Esophagus squamous epithelium (tissue), 5 donors: ENCODE results near the gene CLSTN1. TPM values are rescaled to one million over a fixed set of nuclear protein-coding genes. Genes with fewer than 3 reads are reported as not detected.

Experiments
- DNase-seq: peaks from one replicate; lab custom pipeline; 2025; lab: John Stamatoyannopoulos, UW
- H3K27ac ChIP-seq, 4 donors: fragments of 200-600 bp; sonication (generic); one replicate each; pipeline ENCODE4 v1.5.1; 2016 to 2019; ENCODE audit warnings: mild to moderate bottlenecking in 1 of 4
- H3K27me3 ChIP-seq, 4 donors: fragments of 200-600 bp; sonication (generic); 1 replicate in 3 of 4; 2 replicates in 1 of 4; pipeline versions ENCODE4 v1.5.1 to v1.6.0; 2017 to 2021; ENCODE audit warnings: antibody characterized with exemption in 1 of 4
- H3K36me3 ChIP-seq, 3 donors: fragments of 200-600 bp; sonication (generic); one replicate each; pipeline ENCODE4 v1.5.1; 2016 to 2019
- H3K4me1 ChIP-seq, 3 donors: fragments of 200-600 bp; sonication (generic); one replicate each; pipeline ENCODE4 v1.5.1; 2017 to 2019
- H3K4me3 ChIP-seq, 4 donors: fragments of 200-600 bp; sonication (generic); 1 replicate in 3 of 4; 2 replicates in 1 of 4; pipeline ENCODE4 v1.5.1; 2016 to 2019; ENCODE audit warnings: mild to moderate bottlenecking in 2 of 4, moderate library complexity in 1 of 4
- H3K9me3 ChIP-seq, 3 donors: fragments of 200-600 bp; sonication (generic); one replicate each; pipeline ENCODE4 v1.5.1; 2016 to 2019
- POLR2A ChIP-seq, 4 donors: fragments of 450-650 bp; IDR thresholded peaks; one replicate each; pipeline ENCODE4 v1.6.1; 2017; ENCODE audit warnings: antibody characterized with exemption in 4 of 4, mild to moderate bottlenecking in 4 of 4, moderate library complexity in 3 of 4
- WGBS, 2 donors: methylation state at CpG; one replicate each; pipeline ENCODE4 v1.1.5; 2018; 5-methylcytosine and 5-hydroxymethylcytosine counted together
- intact Hi-C: fragments of 100-400 bp; cut with DNase I; formaldehyde crosslinking; loops from one replicate; pipeline ENCODE4 v1.15.0; 2022
- total RNA-seq, 4 donors: library from RNA; depleted of rRNA; stranded (reverse); fragments of >200 nt; gene quantifications; one replicate each; pipeline ENCODE4 v1.1.0, GENCODE V29; 2016
- TF ChIP-seq, protein P1 (sequence below), 6 experiments: fragments of 450-650 bp in 4 of 6; fragments of 200-600 bp in 2 of 6; sonication (generic) in 2 of 6; IDR thresholded peaks; one replicate each; pipeline ENCODE4 v1.5.1; 2016 to 2019; ENCODE audit warnings: antibody characterized with exemption in 6 of 6, mild to moderate bottlenecking in 4 of 6, moderate library complexity in 4 of 6
- donor health status: DM: yes; HTN: yes; CAD: no.

Gene CLSTN1
- total RNA-seq, 4 donors from 2014 or later = 57.3 to 68.4 (median 65.3) TPM

DNA sequence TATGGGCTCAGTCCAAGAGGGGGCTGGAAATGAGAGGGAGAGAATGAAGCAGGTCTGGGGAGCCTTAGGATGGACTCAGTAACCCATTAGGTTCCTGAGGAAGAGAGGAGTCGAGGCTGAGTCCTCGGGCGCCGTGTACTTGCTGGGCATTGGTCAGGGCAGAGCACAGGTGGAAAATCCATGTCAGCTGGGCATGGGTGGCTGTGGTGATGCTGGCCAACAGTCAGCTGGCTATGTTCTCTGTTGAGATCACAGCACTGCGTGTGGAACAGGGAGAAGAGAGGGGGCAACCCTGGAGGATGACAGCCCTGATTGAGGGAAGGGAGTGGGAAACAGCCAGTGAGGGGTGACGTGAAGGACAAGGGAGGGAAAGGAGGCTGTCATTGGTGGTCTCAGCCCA, 43.1 kb upstream of the CLSTN1 start:
- Histone ChIP-seq H3K27me3 (no peaks in the 10 kb centered on the region), H3K4me1 (peaks cover 4 to 71% (median 21%) of the 10 kb centered on the region in 3 donors), H3K27ac (peak overlapping the region in 1 of 4 donors; percentile 0), H3K9me3 (no peaks in the 10 kb centered on the region), H3K36me3 (peaks cover 0 to 100% (median 16%) of the 10 kb centered on the region in 3 donors), H3K4me3 (no peak overlapping the region)
- intact Hi-C loops = loop anchor here (5.0 kb wide), 1 partner anchor 80 kb away; no protein-coding TSS in a partner anchor
- no peak for DNase-seq
- no peak for TF ChIP-seq POLR2A (IDR thresholded peaks at IDR 0.05)
- TF ChIP-seq, protein P1, sequence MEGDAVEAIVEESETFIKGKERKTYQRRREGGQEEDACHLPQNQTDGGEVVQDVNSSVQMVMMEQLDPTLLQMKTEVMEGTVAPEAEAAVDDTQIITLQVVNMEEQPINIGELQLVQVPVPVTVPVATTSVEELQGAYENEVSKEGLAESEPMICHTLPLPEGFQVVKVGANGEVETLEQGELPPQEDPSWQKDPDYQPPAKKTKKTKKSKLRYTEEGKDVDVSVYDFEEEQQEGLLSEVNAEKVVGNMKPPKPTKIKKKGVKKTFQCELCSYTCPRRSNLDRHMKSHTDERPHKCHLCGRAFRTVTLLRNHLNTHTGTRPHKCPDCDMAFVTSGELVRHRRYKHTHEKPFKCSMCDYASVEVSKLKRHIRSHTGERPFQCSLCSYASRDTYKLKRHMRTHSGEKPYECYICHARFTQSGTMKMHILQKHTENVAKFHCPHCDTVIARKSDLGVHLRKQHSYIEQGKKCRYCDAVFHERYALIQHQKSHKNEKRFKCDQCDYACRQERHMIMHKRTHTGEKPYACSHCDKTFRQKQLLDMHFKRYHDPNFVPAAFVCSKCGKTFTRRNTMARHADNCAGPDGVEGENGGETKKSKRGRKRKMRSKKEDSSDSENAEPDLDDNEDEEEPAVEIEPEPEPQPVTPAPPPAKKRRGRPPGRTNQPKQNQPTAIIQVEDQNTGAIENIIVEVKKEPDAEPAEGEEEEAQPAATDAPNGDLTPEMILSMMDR (IDR thresholded peaks at IDR 0.05) = no peak
- 84 to 87% methylated on average over 6 of the region's 6 CpGs for WGBS, 2 donors

DNA sequence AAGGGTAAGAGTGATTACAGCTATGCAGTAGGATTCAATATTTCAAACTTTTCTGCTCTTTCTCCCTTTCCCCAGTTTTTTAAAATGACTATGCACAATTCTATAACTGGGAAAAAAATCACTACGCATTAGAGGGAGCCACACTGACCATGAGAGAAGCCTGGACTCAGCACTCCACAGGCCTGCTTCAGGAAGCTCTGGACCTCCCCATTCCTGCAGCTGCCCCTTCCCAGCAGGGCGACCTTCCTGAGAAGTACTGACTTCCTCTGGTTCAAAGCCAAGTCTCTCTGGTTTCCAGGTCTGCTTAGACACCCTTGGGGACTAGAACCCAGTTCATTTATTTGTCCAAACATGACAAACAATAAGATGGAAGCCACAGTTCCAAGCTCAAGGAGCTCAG, 42.0 kb upstream of the CLSTN1 start:
- no peaks in the 10 kb centered on the region for H3K9me3 ChIP-seq
- no peak overlapping the region for H3K27ac ChIP-seq
- 63 to 81% methylated on average over 2 of the region's 2 CpGs for WGBS, 2 donors
- H3K4me1 ChIP-seq = peaks cover 0 to 60% (median 14%) of the 10 kb centered on the region in 3 donors
- peaks cover 0 to 100% (median 6%) of the 10 kb centered on the region in 3 donors for H3K36me3 ChIP-seq
- TF ChIP-seq, protein P1 (IDR thresholded peaks at IDR 0.05) = no peak
- no peak for TF ChIP-seq POLR2A (IDR thresholded peaks at IDR 0.05)
- no peak overlapping the region for H3K4me3 ChIP-seq
- DNase-seq = no peak
- intact Hi-C loops = loop anchor here (5.0 kb wide), 1 partner anchor 78 kb away; no protein-coding TSS in a partner anchor
- no peaks in the 10 kb centered on the region for H3K27me3 ChIP-seq

DNA sequence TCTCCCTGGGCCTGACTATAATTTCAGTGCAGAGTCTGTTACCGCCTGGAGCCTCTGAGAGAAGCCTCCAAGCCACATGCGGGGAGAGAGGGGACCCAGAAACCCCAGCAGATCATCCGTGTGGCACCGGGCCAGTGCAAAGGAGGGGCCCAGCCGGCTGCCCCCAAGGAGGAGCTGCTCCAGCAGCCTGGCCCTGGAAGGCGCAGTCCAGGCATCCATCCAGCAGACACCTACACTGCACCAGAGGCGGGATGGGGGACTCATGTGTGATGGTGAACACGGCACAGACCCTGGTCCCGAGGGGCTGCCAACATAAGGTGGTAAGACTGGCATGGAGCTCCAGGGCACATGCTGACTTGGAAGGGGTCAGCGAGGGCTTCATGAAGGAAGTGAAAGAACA, 39.6 kb upstream of the CLSTN1 start:
- Histone ChIP-seq H3K27ac (no peak overlapping the region), H3K9me3 (no peaks in the 10 kb centered on the region), H3K36me3 (peaks cover 0 to 100% (median 6%) of the 10 kb centered on the region in 3 donors), H3K4me1 (peaks cover 0 to 37% (median 0%) of the 10 kb centered on the region in 3 donors), H3K27me3 (no peaks in the 10 kb centered on the region), H3K4me3 (no peak overlapping the region)
- 58 to 71% methylated on average over 2 to 6 of the region's 10 CpGs for WGBS, 2 donors
- no peak for DNase-seq
- TF ChIP-seq, protein P1 (IDR thresholded peaks at IDR 0.05) = no peak
- intact Hi-C loops = no loop called here

DNA sequence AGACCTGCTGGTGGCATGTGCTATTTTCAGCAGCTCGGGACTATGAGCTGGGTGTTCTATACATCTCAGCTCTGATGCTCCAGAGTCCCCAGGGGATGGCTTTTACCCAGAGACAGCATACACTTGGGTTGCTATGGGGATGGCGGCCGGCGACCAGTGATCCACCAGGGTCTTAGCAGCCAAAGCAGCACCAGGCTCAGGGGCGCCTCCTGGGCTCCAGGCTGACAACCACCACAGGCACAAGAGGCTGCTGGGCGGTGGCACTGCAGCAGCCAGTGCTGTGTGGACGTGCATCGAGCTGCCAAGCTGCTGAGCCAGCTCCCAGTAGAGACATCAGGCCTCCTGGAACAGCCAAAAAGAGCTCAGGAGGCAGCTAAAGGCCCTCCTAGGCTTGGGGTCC, 37.6 kb upstream of the CLSTN1 start:
- Histone ChIP-seq H3K4me3 (no peak overlapping the region), H3K9me3 (no peaks in the 10 kb centered on the region), H3K36me3 (peaks cover 0 to 100% (median 6%) of the 10 kb centered on the region in 3 donors), H3K27ac (no peak overlapping the region), H3K27me3 (no peaks in the 10 kb centered on the region), H3K4me1 (peaks cover 0 to 20% (median 0%) of the 10 kb centered on the region in 3 donors)
- intact Hi-C loops = no loop called here
- WGBS, 2 donors = no CpG with 5 or more reads among the region's 8 CpGs
- TF ChIP-seq, protein P1 (IDR thresholded peaks at IDR 0.05) = no peak
- TF ChIP-seq POLR2A (IDR thresholded peaks at IDR 0.05) = no peak
- no peak for DNase-seq

DNA sequence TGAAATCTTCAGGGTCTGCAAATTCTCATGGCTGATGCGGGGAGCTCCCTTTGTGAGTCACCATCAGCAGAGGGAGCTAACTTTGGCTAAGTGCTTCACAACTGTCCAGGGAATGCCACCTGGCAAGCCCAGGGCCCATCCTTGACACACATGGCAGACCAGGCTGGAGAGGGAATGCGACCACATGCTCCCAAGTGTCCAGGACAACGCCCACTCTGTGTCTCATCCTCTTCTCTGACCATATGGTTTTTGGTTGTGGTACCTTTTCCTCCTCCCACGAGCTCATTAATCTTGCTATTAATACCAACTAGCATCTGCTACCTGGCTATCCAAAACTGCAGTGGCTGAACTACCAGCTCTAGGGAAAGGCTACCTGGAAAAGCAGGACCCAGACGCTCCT, 37.1 kb upstream of the CLSTN1 start:
- Histone ChIP-seq H3K27ac (no peak overlapping the region), H3K36me3 (peaks cover 0 to 100% (median 6%) of the 10 kb centered on the region in 3 donors), H3K9me3 (no peaks in the 10 kb centered on the region), H3K4me1 (peaks cover 0 to 17% (median 0%) of the 10 kb centered on the region in 3 donors), H3K27me3 (no peaks in the 10 kb centered on the region), H3K4me3 (no peak overlapping the region)
- no peak for DNase-seq
- WGBS, 2 donors = 80 to 87% methylated on average over 3 to 4 of the region's 5 CpGs
- TF ChIP-seq, protein P1 (IDR thresholded peaks at IDR 0.05) = no peak
- TF ChIP-seq POLR2A (IDR thresholded peaks at IDR 0.05) = no peak
- intact Hi-C loops = no loop called here
